ENCODE data around the gene DIS3L2. TPM values are rescaled to one million over a fixed set of nuclear protein-coding genes. Genes with fewer than 3 reads are reported as not detected.
"Not testable (repeated sequence)": the region's sequence is repeated elsewhere in the genome, so short reads cannot be mapped to it uniquely, and the experiment has no call there.

The DIS3L2 gene
- total RNA-seq, 4 donors from 2014 or later, result 22.2 to 31.6 (median 27.8) TPM

DNA sequence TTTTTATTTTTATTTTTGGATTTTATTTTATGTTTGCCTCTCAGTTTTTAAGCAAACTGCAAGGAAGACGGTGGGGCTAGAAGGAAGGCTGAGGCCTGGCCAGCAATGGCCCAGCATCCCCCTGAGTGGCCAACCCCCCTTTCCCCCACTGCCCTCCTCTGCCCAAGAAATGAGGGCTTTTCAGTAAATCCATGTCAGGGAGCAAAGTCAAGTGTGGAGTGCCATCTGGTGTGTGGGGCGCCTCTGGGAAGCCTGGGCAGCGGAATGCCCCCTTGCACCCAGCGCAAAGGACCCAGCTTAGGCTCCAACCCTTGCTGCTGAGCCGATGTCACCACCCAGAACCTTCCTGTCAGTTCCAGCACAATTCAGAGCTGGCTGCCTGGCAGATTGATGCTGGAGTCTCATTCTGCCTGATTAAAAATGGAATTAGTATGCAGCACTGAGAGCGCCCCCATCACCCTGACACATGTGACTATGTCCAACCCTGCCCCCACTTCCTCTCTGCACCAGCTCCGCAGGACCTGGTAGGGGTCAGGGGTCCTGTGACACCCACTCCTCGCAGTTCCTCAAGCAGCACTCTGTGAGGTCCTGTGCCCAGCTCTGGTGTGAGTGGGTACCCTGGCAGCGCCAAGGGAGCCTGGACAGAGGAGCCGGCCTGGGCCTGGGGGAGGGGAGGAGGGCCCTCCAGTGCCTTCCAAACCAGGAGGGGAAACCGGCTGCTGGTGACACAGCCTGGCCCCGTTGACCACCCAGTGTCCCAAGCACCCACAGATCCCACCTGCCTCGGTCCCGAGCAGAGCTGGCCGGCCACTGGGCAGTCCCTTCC is 407.8 kb downstream of the DIS3L2 start:
- DNase-seq (ENCODE audit: low spot score), result no peak

DNA sequence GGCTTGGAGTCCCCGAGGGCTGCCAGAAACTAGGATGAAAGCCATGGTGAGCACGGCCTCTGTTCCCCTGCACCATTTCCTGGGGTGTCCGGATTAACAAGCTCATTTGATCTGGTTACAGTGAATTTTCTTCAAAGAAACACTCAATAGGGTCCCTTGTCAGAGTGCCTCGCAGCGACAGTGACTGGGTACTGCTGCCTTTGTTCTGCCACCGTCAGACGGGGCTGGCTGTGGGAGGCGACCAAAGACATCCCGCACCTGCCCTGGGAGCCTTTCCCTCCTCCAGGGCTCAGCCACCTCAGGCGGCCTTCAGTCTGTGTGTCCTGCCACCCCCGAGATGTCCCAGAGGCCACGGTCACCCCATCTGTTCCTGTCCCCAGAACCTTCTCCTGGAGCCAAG is 408.5 kb downstream of the DIS3L2 start:
- not testable (repeated sequence) for DNase-seq (ENCODE audit: low spot score); ATAC-seq (ENCODE audit: low FRiP score)

More for the DNA sequence above, 407.8 kb downstream of the DIS3L2 start:
- TF ChIP-seq, protein P1, sequence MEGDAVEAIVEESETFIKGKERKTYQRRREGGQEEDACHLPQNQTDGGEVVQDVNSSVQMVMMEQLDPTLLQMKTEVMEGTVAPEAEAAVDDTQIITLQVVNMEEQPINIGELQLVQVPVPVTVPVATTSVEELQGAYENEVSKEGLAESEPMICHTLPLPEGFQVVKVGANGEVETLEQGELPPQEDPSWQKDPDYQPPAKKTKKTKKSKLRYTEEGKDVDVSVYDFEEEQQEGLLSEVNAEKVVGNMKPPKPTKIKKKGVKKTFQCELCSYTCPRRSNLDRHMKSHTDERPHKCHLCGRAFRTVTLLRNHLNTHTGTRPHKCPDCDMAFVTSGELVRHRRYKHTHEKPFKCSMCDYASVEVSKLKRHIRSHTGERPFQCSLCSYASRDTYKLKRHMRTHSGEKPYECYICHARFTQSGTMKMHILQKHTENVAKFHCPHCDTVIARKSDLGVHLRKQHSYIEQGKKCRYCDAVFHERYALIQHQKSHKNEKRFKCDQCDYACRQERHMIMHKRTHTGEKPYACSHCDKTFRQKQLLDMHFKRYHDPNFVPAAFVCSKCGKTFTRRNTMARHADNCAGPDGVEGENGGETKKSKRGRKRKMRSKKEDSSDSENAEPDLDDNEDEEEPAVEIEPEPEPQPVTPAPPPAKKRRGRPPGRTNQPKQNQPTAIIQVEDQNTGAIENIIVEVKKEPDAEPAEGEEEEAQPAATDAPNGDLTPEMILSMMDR (IDR thresholded peaks at IDR 0.05), result no peak
- ATAC-seq (ENCODE audit: low FRiP score), result no peak

DNA sequence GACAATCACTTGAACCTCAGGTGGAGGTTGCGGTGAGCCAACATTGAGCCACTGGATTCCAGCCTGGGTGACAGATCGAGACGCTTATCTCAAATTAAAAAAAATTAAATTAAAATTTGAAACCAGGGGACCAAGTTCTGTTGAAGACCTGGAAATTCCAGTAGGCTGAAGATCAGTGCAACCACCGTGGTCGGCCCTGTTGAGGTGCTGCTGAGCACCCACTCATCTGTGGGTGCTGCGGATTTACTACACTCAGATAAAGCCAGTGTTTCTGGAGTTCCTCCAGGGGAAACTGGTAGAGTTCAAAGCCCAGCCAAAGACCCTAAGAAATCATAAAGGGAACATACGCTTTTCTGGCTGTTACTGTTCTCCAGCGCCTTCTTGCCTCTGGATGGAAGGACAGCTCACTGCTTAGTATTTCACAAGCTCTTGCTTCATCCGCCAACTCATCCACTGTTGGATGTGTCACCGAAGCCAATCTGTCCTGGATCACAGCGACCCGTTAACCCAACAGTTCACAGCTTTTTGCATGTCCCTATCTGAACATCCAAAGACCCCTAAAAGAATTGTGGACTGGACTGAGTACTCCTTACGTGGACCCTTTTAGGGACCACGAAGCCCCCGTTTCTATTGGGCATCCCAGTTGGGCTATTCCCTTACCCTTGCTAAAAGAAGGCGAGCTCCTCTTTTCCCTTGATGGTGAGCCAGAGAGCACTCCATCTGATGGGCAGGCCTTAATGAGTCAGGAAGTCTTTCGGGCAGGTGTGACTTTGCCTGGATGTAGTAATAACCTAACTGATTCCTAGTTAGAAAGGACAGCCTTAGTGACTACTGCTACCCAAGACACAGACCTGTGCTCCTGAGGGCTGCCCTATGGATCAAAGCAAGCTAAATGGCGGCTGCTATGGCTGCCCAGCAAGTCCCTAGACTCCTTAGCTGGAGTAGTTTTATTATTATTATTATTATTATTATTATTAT is 411.0 kb downstream of the DIS3L2 start:
- no peak for ATAC-seq (ENCODE audit: low FRiP score)
- no peak for DNase-seq (ENCODE audit: low spot score)

DNA sequence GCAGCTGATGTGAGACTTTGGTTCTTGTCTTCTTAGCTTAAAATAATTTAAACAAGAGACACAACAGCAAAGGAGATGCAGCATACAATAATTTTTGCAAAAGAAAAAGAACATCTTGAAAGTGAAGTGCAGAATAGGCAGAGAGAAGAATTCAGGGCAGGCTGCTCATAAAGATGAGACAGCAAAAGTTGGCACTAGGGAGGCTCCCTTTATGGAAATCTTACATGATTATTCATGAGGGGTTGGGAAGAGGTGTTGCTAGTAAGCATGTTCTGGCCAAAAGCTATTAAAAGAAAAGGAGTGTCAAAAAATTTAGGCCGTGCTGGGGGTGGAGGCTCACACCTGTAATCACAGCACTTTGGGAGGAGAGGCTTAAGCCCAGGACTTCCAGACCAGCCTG is 412.8 kb downstream of the DIS3L2 start:
- ATAC-seq (ENCODE audit: low FRiP score) (no peak), DNase-seq (ENCODE audit: low spot score) (no peak)
- TF ChIP-seq, protein P1 (IDR thresholded peaks at IDR 0.05), result no peak

More for the DNA sequence above, 411.0 kb downstream of the DIS3L2 start:
- TF ChIP-seq, protein P1 (IDR thresholded peaks at IDR 0.05), result no peak

DNA sequence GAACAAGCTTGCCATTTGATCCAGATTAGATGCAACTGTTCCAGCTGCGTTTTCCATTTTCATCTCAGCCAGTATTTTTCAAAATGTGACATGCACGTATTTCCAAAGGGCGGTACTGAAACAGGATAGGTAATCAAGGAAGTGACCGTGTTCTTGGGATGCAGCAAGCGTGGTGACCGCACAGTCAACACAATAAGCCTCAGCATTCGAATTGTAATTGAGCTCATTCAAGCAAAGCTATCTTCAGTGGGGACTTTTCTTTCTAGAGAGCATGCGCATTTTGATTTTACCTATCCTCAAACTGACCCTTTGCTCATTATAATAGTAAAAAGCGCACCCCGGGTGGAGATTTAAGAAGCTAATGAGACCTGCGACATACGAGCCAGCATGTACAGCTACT is 413.7 kb downstream of the DIS3L2 start:
- no peak for ATAC-seq (ENCODE audit: low FRiP score)
- TF ChIP-seq, protein P1 (IDR thresholded peaks at IDR 0.05), result no peak
- no peak for DNase-seq (ENCODE audit: low spot score)

DNA sequence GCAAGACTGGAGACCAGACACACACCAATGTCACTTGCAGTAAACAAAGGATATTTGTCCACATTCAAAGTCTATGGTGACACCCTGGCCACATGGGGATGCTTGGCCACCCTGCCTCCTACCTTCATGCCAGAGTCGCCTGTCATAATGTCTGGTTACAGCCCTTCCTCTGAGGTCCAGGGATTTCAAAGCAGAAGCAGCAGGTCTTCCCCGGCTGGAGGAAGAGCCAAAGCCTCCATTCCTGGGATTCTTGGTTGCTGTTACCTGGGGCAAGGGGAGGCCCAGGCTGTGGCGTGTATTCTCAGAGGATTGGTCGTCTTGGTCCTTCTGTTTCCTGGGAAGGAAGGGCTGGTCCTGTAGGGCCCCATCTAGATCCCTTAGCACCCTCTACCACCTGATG is 414.7 kb downstream of the DIS3L2 start:
- TF ChIP-seq, protein P1 (IDR thresholded peaks at IDR 0.05), result no peak
- no peak for DNase-seq (ENCODE audit: low spot score)
- ATAC-seq (ENCODE audit: low FRiP score), result no peak

DNA sequence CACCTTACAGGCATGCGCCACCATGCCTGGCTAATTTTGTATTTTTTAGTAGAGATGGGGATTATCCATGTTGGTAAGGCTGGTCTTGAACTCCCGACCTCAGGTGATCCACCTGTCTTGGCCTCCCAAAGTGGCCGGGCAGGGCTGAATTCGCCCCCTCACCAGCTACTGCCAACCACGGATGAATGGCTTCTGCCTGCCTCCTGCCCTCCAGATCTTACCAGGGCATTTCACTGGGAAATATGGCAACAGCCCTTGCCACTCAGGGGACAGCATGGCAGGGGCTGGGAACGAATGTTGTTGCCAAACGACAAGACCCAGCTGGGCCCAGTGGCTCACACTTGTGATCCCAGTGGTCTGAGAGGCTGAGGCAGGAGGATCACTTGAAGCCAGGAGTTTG is 415.2 kb downstream of the DIS3L2 start:
- DNase-seq (ENCODE audit: low spot score) (no peak), ATAC-seq (ENCODE audit: low FRiP score) (no peak)
- TF ChIP-seq, protein P1 (IDR thresholded peaks at IDR 0.05), result no peak

All from omental fat pad (tissue), 4 donors.